LNCaP clone FGC (cell line): ENCODE data around the gene PRODH2.

Experiments
- DNase-seq: peaks from one replicate; pipeline ENCODE4 v3.0.0-alpha.2; 2011; ENCODE audit warnings: low read depth
- H3K4me3 ChIP-seq: 2 replicates; pipeline ENCODE4 v1.5.1; 2011; ENCODE audit warnings: mild to moderate bottlenecking, low read depth, low read length, control low read depth
- TF ChIP-seq, protein P1 (sequence below): IDR thresholded peaks from 2 replicates; pipeline ENCODE4 v1.5.1; 2012; ENCODE audit warnings: mild to moderate bottlenecking; ENCODE audit not compliant: control insufficient read depth, insufficient read depth; ENCODE audit errors: extremely low read depth

PRODH2 gene

DNA sequence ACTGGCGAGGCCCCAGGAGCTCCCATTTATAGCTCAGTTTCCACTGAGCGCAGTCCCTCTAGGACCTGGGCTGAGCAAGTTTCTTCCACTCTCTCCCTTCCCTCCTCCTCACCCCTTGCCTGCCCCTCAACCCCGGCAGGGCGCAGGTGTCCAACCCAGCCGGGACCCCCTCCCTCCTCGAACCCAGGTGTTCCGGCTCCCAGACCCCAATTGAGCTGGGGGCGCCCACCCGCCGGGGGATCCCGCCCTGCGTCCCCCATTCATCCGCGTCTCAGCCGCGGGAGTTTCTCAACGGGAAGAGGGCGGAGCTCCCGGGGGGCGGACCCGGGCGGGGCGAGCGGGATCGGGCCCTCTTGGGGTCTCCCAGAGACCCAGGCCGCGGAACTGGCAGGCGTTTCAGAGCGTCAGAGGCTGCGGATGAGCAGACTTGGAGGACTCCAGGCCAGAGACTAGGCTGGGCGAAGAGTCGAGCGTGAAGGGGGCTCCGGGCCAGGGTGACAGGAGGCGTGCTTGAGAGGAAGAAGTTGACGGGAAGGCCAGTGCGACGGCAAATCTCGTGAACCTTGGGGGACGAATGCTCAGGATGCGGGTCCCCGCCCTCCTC, 44.0 kb upstream of the PRODH2 start, which contains the start of gene KIRREL2:
TSS of gene KIRREL2 (plus strand) at position 366 of the 604 bp plus-strand sequence. CDS start at position 575, 209 bp downstream.
- DNase-seq, result no peak
- TF ChIP-seq, protein P1, sequence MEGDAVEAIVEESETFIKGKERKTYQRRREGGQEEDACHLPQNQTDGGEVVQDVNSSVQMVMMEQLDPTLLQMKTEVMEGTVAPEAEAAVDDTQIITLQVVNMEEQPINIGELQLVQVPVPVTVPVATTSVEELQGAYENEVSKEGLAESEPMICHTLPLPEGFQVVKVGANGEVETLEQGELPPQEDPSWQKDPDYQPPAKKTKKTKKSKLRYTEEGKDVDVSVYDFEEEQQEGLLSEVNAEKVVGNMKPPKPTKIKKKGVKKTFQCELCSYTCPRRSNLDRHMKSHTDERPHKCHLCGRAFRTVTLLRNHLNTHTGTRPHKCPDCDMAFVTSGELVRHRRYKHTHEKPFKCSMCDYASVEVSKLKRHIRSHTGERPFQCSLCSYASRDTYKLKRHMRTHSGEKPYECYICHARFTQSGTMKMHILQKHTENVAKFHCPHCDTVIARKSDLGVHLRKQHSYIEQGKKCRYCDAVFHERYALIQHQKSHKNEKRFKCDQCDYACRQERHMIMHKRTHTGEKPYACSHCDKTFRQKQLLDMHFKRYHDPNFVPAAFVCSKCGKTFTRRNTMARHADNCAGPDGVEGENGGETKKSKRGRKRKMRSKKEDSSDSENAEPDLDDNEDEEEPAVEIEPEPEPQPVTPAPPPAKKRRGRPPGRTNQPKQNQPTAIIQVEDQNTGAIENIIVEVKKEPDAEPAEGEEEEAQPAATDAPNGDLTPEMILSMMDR, result no peak
- no peak within 1 kb of the TSS for H3K4me3 ChIP-seq

DNA sequence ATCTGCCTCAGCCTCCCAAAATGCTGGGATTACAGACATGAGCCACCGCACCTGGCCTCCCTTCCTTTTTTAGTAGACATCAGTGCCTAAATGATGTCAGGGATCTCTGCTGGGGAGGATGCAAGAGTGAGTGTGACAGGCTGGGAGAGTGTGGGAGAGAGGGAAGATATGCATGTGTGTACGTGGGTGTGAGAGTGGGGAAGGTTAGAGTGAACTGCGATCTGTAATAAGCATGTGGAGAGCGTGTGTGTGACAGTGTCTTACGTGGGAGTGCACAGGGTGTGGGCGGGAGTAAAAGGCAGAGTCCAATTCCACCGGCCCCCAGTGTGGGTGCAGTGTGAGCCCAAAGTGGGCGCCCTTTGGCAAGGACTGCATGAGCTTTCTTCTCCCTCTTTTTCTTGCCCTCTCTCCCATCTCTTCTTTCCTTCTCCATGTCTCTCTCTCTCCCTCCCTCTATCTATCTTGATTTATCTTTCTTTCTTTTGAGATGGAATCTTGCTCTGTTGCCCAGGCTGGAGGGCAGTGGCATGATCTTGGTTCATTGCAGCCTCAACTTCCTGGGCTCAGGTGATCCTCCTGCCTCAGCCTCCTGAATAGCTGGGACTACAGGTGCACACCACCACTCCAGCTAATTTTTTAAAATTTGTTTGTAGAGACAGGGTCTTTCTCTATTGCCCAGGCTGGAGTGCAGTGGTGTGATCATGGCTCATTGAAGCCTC, 40.6 kb upstream of the PRODH2 start:
- no peak for DNase-seq
- no peak overlapping the region for H3K4me3 ChIP-seq
- TF ChIP-seq, protein P1, result no peak

DNA sequence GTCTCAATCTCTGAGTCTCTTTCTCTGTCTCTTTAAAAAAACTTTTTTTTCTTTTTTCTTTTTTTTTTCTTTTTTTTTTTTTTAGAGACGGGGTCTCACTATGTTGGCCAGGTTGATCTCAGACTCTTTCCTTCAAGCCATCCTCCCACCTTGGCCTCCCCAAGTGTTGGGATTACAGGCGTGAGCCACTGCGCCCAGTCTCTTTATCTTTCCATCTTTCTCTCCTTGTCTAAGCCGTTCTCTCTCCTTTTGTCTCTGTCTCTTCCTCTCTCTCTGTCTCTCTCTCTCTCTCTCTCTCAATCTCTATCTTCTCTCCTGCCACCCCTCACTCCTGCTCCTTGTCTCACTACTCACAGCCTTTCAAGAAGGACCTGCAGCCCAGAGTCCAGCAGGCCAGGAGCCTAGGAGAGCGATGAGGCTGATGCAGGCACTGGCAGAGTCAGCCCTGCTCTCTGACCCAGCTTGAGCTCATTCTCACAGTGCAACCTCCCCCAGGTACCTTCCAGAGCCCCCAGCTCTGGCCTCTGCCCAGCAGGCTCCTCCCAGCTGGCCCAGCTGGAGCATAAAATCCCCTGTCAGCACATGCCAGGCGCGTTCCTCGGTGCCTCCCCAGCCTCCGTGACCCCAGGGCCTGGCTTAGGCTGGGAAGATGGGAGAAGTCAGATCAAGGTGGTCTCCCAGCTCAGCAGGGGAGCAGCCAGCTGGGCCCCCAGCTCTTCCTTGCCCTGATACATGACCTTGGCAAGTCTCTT, 39.6 kb upstream of the PRODH2 start, which contains the start of gene NPHS1:
TSS of gene NPHS1 (minus strand) at position 476 of the 752 bp plus-strand sequence. CDS start 667 bp downstream, outside the sequence.
- TF ChIP-seq, protein P1, result no peak
- no peak within 1 kb of the TSS for H3K4me3 ChIP-seq

DNA sequence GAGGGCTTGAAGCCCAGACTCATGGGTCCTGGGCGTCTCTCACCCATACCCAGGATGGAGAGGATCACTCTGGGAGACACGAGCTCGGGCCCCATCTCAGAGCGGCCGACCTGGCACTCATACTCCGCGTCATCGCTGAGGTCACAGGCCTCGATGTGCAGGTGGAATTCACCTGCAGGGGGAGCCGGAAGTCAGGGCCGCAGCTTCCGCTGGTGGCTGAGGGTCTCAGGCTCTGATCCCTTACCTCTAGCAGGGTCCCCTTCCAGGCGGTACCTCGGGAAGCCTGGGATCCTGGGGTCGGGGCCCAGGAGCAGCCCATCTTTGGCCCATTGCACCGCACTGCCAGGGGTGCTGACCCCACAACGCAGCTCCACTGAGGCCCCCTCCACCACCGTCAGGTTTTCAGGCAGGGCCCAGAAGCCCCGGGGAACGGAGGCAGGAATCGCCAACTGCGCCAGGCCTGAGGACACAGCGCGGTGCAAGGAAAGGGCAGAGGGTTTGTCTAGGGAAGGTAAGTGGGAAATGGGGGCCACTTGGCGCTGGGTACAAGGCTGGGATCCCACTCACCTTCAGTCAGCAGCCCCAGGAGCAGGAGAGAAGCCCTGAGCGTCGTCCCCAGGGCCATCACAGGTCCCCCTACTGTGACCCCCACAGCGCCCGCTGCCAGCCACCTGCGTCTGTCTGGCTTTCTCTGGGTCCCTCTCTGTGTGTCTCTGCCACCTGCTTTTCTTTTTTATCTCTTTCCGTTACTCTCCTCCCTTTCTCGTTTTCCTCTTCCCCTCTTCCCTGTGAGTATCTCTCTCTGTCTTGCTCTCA, 38.8 kb upstream of the PRODH2 start:
- DNase-seq, result no peak
- H3K4me3 ChIP-seq, result no peak overlapping the region
- TF ChIP-seq, protein P1, result no peak

More for the DNA sequence above, 39.6 kb upstream of the PRODH2 start, which contains the start of gene NPHS1:
- no peak for DNase-seq

DNA sequence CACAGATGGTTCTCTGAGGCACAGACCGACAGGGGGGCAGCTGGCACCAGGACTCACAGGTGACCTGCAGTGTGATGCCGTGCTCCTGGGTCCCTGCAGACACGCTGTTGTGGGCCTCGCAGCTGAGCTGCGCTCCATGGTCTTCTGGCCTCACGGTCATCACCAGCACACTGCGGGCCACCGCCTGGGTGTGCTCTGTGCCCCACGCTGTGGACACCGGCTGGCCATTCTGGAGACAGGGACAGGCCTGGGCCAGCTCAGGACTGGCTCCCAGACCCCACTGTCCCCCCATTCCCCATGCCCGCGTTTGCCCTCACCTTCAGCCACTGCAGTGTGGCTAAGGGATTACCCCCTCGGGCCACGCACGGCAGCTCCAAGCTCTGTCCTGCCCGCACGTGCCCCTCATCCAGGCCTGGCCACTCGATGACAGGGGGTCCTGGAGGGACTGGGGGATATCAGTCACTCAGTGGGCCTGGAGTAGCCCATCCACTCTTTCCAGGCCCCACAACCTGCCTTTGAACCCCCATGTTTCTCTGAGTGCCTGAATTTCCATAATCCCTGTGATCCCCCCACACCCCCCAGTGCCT, 36.4 kb upstream of the PRODH2 start:
- H3K4me3 ChIP-seq, result no peak overlapping the region
- TF ChIP-seq, protein P1, result no peak
- no peak for DNase-seq

DNA sequence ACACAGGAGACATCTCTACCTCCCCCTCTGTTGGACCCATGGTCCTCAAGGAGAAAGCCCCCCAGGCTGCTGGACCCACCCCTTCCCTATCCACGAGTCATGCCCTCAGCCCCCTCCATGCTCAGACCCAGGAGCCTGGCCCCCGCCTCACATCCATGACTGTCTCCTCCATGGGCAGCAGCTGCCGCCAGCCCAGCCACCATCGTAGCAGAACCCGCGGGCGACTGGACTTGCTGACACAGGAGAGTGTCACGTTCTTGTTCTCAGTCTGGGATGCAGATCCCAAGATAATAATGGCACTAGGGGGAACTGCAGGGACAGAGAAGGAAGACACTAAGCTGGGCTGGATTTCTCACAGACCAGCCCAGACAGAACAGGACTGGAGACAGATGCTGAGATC, 35.8 kb upstream of the PRODH2 start:
- no peak overlapping the region for H3K4me3 ChIP-seq
- no peak for DNase-seq
- TF ChIP-seq, protein P1, result no peak
